Non-pigmented ciliary epithelial cell (primary cell): Measurements from ENCODE around the gene SPIRE1.

ENCODE experiments used
- DNase-seq: peaks from one replicate; pipeline ENCODE4 v3.0.0-alpha.2; 2010; ENCODE audit warnings: low read depth

The SPIRE1 gene

GRCh38 chr18:12443551-12443950 is 214.4 kb downstream of the SPIRE1 start:
- DNase-seq, result no peak

- DNase-seq, result no peak
These were observed 215.0 kb downstream of the SPIRE1 start for GRCh38 chr18:12442946-12443345.

- DNase-seq, result no peak
These were observed 216.4 kb downstream of the SPIRE1 start for GRCh38 chr18:12441475-12442034.

- no peak for DNase-seq
These were observed 219.7 kb downstream of the SPIRE1 start for GRCh38 chr18:12438257-12438656.

GRCh38 chr18:12435867-12436266 is 222.0 kb downstream of the SPIRE1 start:
- DNase-seq, result no peak

- no peak for DNase-seq
These were observed 223.4 kb downstream of the SPIRE1 start for GRCh38 chr18:12434541-12434929.

- DNase-seq, result no peak
These were observed 223.9 kb downstream of the SPIRE1 start for GRCh38 chr18:12433829-12434540.

GRCh38 chr18:12432881-12433280 is 225.0 kb downstream of the SPIRE1 start:
- no peak for DNase-seq

GRCh38 chr18:12432196-12432595 is 225.7 kb downstream of the SPIRE1 start:
- DNase-seq, result no peak

GRCh38 chr18:12431561-12431960 is 226.3 kb downstream of the SPIRE1 start:
- DNase-seq, result no peak

GRCh38 chr18:12430137-12430990 is 227.5 kb downstream of the SPIRE1 start:
- no peak for DNase-seq

- no peak for DNase-seq
These were observed 228.4 kb downstream of the SPIRE1 start for GRCh38 chr18:12429556-12429955.

GRCh38 chr18:12428923-12429322 is 229.0 kb downstream of the SPIRE1 start:
- DNase-seq, result no peak

- DNase-seq, result no peak
These were observed 231.0 kb downstream of the SPIRE1 start for GRCh38 chr18:12426924-12427323.

GRCh38 chr18:12424252-12424651 is 233.7 kb downstream of the SPIRE1 start:
- DNase-seq, result no peak

GRCh38 chr18:12423820-12424219 is 234.1 kb downstream of the SPIRE1 start:
- no peak for DNase-seq

- no peak for DNase-seq
These were observed 234.5 kb downstream of the SPIRE1 start for GRCh38 chr18:12423393-12423792.

- DNase-seq, result no peak
These were observed 235.0 kb downstream of the SPIRE1 start for GRCh38 chr18:12422936-12423335.

GRCh38 chr18:12421732-12422131 is 236.2 kb downstream of the SPIRE1 start:
- no peak for DNase-seq

GRCh38 chr18:12420821-12421421 is 237.0 kb downstream of the SPIRE1 start:
- DNase-seq, result no peak

- DNase-seq, result no peak
These were observed 240.2 kb downstream of the SPIRE1 start for GRCh38 chr18:12417687-12418086.

- DNase-seq, result no peak
These were observed 241.7 kb downstream of the SPIRE1 start for GRCh38 chr18:12416098-12416729.
